Stimulated activated CD8-positive, alpha-beta memory T cell treated with anti-CD3 and anti-CD28 coated beads, Interleukin-4, amount 100 ng/mL, for 1 hour (primary cell): ENCODE data around the gene RAPGEF5.

Experiments
- DNase-seq, 2 donors: peaks; one replicate each; pipeline ENCODE4 v3.0.0-alpha.2; 2020; ENCODE audit warnings: low read depth in 2 of 2, low spot score in 1 of 2

Gene RAPGEF5

DNA sequence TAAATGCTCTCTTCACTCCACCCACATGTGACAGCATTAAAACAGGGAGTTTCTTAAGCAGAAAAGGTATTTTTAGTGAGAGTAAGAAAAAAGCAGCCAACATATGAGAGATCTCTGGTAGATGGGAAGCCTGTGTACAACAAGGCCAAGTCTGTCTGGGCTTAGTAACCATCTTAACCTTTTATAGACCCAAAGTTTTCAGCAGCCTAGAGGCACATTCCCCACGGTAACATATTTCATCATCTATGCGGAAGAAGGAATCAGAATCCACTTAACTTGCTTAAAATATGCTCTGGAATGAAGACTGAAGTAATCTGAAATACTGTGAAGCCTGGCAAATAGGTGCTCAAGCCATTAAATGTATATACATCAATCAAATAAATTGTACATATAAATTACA, 127.8 kb downstream of the RAPGEF5 start:
- no peak for DNase-seq

DNA sequence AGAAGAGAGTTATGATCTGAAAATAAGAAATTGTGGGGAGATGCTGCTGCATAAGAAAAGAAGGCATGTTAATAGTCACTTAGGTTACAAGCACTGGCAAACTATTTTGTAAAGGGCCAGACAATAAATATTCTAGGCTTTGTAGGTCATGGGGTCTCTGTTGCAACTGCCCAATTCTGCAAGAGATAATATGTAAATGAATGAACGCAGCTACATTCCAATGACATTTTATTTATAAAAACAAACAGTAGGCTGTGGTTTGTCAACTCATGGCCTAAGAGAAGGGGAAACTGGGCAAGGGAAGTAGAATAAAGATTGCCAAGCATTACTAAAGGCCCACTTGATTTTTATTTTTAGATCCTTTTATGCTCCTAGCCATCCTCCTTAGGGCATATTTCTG, 133.1 kb downstream of the RAPGEF5 start:
- DNase-seq = no peak

- DNase-seq = no peak
These were observed 136.0 kb downstream of the RAPGEF5 start for GRCh38 chr7:22220941-22221340.

- no peak for DNase-seq
These were observed 137.0 kb downstream of the RAPGEF5 start for GRCh38 chr7:22219739-22220493.

DNA sequence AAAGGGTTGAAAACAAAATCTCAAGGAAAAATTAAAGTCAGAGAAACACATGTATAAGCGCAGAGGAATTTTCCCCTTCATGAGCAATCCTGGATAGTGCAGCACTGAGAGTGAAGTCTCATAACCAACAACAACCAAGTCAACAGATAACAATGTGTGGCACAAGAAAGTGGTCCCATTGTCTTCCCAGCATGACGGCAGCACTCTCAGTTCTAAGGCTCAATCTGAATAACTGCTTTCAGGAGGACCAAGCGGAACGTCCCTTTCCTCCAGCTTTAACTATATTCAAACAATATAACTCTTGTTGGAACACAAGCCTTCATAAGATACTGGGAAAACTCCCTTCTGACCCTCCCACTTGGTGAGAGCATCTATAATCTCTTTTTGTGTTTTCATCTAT, 137.9 kb downstream of the RAPGEF5 start:
- DNase-seq = no peak

DNA sequence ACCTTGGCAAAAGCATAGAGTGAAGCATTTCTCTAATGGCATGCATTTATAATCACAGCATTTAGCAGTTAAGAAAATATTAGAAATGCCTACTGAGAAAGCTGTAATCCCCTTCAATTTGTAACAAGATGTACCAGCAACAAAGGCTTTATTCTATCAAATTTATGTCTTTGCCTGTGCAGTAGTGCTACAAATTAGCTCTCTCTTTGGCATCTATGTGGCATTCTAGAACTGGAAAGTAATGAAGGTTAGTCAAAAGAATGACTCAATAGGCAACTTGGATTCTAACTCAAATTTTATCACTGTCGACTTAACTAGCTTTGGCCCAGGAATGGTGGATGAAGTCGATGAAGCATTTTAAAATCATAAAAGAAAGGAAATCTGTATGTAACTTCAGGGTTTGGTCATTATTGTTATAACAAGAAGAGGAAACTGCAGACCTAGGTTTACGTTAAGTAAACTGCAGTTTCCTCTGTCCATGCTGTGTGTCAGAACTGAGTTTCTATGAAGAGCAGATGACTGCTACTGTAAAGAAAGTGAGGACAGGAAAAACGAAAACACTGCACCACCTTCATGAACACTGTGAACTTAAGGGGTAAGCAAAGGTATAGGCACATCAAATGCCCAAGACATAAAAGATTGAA, 140.0 kb downstream of the RAPGEF5 start:
- no peak for DNase-seq

GRCh38 chr7:22216309-22216708, 140.6 kb downstream of the RAPGEF5 start:
- DNase-seq = no peak

DNA sequence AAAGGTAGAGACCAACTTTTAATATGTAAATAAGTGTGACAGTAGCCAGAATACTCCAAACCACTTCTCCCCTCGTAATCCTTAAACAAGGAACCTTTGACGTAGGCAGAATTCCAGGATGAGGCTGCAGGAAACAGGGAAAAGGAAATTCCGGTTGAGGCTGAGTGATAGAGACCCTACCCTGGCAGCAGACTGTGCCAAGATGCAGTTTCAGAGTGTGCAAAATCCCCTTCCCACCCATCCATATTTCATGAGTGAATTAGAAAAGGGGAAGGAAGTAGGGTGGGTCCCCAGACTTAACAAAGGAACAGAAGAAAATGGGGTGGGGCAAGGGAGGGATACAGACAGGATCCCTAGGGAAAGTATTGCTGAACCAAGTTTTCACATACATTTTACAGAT, 143.0 kb downstream of the RAPGEF5 start:
- DNase-seq = no peak

GRCh38 chr7:22213081-22213480, 143.9 kb downstream of the RAPGEF5 start:
- no peak for DNase-seq

DNA sequence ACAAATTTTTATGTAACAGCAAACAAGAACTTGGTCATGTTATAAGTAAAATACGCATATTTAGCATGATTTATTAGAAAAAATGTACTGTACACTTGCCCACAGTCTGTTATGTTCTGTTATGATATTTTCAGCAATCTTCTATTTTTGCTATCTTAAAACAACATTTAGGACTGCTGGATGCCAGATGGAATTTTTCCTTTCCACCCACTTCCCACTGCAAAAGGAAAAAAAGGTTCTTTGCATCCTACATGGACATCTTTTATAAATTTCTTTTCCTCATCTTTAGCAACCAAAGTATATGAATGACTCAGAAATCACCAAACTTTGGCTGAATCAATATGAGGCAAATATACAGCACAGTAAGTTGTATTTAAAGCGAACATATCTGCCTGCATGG, 146.0 kb downstream of the RAPGEF5 start:
- no peak for DNase-seq

GRCh38 chr7:22210355-22210754, 146.6 kb downstream of the RAPGEF5 start:
- no peak for DNase-seq

DNA sequence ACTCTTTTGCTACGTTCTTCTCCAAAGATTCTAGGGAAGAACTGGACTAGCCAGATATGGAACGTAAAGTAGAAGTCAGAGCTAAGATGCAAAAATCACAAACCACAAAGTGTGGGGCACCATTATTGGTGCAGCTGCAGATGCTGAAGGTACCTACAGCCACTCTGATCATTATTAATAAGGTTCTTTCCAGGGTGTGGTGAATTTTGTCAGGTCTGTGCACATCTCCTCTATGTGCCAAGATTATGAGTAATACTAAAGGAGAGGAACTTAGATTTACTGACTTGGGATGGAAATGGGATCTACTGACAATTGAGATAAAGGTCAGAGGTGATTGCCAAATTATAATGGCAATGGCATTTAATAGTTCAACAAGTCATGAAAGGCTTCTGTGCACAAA, 148.2 kb downstream of the RAPGEF5 start:
- no peak for DNase-seq

GRCh38 chr7:22207724-22208225, 149.2 kb downstream of the RAPGEF5 start:
- DNase-seq = no peak

DNA sequence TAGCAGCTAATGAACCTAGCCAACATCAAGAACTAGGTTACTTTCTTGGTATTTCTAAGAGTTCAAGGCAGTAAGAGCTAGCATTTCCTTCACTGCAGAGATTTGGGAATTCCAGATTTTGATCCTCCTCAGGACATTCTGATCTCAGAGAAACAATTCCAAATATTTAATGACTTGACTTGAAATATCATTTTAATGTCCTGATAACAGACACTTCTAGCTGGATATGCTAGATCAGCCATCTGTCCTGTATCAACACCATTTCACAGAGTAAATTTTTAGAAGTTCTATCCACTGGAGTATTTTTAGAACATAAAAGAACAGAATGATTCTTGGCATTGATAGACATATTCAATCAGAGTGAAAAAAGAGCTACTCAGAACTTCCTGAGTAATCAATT, 151.3 kb downstream of the RAPGEF5 start:
- no peak for DNase-seq

DNA sequence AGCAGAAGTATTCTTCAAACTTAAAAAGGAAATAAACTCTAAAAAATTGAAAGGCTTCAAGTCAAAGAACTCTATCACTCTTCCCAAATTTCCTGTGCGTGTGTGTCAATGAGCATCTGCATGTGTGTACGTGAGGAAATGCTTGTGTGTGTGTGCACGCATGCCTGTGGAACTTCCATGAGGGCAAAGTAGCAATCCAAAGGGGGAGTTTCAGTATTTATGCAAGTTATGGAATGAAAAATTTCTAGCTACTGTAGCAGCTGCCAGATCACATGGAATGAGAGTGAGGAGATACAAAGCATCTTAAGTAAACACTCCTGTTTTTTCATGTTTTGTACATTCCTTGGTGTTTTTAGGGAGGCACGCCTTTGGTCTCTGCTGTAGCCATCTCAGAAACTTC, 152.6 kb downstream of the RAPGEF5 start:
- no peak for DNase-seq

DNA sequence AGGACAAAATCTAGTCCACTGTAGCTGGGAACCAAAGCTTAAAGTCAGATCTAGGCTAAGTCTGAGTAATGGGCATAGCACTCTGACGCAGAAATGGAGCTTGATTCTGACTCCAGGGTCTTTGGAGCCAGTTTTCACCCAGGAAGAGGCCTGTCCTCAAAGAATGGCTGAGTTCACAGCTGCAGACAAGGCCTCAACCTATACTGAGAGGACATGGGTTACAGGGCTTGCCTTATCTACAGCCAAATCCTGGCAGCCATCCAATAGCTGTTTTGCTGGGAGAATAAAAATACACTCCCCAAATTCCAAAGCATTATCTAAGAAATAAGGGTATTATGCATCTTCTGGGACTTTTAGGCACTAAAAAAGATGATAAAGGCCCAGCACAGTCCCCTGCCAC, 154.8 kb downstream of the RAPGEF5 start:
- DNase-seq = no peak

GRCh38 chr7:22201186-22201880, 155.6 kb downstream of the RAPGEF5 start:
- no peak for DNase-seq

- no peak for DNase-seq
These were observed 156.2 kb downstream of the RAPGEF5 start for GRCh38 chr7:22200777-22201176.

DNA sequence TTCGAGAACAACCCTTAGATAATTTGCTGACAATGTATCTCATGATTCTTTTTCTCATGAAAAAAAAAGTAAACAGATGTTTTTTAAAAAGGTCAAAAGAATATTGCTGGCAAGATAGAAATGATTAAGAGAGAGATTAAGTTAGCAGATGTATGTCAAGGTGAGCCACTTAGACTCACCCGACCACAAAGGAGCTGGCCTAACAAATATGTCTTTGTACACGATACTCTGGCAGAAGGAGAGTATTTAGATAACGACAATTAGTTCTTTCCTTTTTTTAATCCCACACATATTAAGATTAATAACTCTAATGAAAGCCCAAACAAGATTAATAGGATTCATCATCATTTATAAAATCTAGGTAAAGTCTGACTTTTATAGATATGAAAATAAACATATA, 156.7 kb downstream of the RAPGEF5 start:
- DNase-seq = no peak

DNA sequence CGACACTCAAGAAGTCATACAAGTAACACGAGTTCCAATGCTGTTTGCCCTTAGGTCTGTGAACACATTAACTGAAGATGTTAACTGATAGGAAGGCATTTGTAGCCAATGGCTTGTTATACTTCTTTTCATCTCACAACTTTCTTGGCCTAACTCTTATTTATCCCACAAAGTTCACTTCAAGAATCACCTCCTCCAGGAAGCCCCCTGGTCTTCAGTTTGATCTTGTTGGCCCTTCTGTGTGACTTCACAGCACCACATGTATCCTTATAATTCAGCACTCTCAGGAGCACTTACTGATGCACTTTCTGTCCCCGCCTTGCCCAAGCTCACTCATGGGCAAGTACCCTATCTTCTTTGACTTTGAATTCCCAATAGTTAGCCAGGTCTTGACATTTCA, 159.6 kb downstream of the RAPGEF5 start:
- no peak for DNase-seq

DNA sequence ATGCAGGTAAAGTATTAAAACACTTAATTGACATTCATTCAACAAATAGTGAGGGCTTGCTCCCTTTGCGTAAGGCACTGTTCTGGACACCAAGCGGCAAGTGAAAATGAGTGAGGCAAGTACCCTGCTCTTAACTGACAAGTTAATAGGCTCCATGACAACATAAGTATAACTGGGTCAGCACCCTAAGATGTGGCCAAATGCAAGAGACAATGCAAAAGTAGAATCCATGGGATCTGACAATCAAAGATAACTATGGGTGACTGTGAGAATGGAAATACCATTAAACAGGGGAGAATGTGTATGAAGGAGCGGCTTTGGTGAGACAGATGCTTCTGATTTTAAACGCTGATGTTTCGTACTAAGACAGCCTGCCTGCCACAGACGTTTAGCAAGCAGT, 160.5 kb downstream of the RAPGEF5 start:
- DNase-seq = no peak
